HG03457 (cell line): ENCODE measurements around the gene LIMS3.
"Not testable (repeated sequence)": the region's sequence is repeated elsewhere in the genome, so short reads cannot be mapped to it uniquely, and the experiment has no call there.

Experiments used
- ATAC-seq: cut with Tn5 transposase; IDR thresholded peaks from one replicate; pipeline ENCODE4 v1.9.1; 2021; ENCODE audit warnings: moderate number of reproducible peaks; ENCODE audit not compliant: unreplicated experiment

The LIMS3 gene

DNA sequence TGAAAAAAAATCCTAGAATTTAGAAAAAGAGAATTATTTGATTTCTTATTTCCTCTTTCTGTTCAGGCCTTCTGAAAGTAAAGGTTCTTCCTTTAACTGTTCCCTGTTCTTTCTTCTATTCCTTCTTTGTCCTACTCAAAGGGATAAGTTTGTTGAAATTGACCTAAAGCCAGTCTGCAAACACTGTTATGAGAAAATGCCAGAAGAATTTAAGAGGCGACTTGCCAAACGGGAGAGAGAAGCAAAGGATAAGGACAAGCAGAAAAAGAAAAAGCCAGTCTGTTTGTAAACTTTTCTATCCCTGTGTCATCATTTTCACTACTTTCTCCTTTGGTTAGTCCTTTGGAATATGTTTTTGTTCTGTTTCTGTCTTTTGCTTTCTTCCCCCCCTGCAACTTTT lies 26.0 kb downstream of the LIMS3 start:
- not testable (repeated sequence) for ATAC-seq

DNA sequence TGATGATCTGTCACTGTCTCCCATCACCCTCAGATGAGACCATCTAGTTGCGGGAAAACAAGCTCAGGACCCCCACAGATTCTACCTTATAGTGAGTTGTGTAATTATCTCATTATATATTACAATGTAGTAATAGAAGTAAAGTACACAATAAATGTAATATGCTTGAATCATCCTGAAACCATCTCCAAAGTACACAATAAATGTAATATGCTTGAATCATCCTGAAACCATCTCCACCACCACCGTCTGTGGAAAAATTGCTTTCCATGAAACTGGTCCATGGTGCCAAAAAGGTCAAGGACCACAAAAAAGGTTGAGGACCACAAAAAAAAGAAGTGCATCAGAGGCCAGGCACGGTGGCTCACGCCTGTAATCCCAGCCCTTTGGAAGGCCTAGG lies 29.3 kb downstream of the LIMS3 start:
- not testable (repeated sequence) for ATAC-seq

DNA sequence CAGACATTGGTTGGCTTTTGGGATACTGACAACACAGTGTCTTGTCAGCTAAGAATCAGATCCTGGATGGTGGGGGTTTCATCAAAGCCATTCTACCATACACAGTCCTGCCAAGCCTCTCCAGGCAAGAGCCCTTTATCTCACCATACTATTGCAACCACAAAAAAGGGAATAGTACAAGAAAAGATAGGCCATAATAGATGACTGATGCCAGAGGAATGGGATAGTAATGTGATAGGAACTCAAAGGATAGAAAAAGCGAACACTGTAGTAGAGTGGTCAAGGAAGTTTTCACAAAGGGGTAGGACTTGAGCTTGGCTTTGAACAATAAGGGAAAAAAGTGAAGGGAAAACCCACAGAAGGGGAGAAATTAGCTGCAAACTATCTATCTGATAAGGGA lies 30.7 kb downstream of the LIMS3 start:
- not testable (repeated sequence) for ATAC-seq

DNA sequence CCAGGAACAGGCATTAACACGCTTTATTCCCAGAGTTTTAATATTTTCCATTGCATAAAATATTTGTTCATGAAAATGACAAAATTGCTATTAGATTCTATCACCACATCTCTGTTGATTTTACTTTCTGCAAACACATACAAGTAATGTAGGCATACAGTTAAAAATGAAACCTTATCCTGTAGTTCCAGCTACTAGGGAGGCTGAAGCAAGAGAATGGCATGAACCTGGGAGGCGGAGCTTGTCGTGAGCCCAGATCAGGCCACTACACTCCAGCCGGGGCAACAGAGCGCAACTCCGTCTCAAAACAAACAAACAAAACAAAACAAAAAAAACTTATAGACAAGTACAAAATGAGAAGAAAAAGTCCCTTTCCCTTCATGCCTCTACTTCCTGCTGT lies 38.0 kb downstream of the LIMS3 start:
- not testable (repeated sequence) for ATAC-seq

DNA sequence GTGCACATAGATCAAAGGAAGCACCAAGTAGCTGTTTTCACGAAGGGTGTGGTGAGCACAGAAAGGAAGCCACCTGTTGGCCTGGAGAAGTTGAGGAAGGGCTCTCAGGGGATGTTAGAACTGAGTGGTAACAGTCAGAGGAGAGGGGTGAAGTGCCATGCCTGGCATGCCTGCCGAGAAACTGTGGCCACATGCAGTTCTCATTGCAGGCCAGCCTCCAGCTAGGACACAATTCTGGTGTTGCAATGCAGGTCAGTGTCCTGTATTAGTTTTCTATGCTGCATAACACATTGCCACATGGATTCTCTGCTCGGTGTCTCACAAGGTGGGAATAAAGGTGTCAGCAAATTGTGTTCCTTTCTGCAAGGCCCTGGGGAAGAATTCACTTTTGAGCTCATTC lies 46.9 kb downstream of the LIMS3 start:
- not testable (repeated sequence) for ATAC-seq

DNA sequence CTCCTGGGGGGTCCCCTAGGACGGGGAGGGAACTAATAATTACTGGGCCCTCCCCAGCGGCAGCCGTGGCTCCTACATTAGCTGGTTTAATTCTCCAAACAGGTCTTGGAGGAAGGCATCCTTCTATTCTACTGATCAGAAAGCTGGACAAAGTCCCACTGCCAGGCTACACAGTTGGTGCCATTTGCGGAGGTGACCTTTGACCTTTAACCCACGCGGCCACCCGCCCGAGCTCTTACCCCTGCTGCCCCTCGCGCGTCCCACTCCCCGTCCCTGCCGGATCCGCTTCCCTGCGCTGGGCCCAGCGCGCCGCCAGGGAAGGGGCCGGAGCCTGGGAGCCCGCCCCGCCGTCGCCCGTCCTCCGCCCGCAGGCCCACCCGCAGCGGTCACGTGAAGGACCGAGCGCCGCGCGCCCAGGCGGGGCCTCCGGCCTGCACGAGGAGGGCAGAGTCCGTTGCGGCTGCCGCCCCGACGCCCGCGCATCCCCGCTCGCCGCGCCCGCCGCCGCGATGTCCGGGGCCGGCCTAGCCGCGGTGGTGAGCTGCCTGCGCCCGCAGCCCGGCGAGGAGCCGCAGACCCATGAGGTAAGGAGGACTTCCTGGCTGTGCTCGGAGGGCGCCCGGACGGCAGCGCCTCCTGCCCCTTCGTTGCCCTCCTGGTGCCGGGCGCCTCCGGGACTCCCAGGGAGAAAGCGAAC lies 48.9 kb downstream of the LIMS3 start:
- ATAC-seq = not testable (repeated sequence)

GRCh38 chr2:109947959-109948520 lies 49.6 kb downstream of the LIMS3 start:
- ATAC-seq = not testable (repeated sequence)

DNA sequence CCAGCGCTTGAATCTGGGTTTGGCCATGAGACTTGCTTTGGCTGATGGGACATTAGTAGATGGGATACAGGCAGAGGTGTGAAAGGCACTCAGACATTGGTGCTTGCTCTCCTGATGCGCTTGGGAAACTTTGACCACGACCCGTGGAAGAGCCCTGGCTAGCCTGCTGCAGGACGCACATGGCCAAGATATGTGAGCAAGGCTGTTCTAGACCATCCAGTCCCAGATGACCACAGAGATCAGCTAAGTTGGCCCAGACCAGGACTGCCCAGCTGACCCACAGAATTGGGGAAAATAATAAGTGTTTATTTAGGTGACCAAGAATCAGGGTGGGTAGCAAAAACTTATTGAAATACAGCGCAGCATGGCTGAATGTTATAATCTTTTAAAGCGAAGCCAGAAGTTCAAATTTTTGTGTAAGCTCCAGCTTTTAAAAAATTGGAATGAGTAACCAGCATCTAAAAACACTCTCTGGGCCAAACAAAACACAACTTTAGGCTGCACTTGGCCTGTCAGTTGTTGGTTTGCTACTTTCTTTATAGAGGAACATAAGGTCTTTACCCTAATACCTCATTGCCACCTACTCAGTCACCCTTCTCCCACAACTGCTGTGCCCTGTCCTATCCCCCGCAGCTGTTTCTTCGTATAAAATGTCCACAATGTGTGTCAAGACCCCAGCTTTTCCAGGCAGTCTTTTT lies 51.8 kb downstream of the LIMS3 start:
- ATAC-seq = not testable (repeated sequence)

- not testable (repeated sequence) for ATAC-seq
These were observed 65.5 kb downstream of the LIMS3 start for GRCh38 chr2:109963942-109964341.

GRCh38 chr2:109965482-109965881 lies 67.0 kb downstream of the LIMS3 start:
- ATAC-seq = not testable (repeated sequence)

DNA sequence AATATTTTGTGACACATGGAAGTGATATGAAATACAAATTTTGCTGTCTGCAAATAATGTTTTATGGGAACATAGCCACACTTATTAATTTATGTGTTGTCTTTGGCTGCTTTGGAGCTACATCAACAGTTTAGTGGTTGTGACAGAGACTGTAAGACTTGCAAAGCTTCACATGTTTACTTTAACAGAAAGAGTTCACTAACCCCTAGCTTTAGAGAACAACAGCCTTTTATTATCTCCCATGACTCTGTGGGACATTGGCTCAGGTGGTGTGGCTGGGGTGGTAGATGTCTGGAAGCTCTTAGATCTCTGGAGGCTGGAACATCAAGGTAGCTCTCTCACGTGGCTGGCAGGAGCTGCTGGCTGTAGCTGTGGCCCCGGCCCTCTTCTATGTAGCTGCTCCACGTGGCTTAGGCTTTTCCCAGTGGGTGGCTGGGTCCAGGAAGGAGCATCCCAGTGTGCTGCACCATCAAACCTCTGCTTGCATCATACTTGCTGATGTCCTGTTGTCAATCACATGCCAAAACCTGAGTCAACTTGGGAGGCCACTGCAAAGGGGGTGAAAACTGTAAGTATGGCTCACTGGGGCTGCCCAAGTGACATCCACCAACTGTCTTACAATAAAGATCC lies 67.7 kb downstream of the LIMS3 start:
- not testable (repeated sequence) for ATAC-seq

DNA sequence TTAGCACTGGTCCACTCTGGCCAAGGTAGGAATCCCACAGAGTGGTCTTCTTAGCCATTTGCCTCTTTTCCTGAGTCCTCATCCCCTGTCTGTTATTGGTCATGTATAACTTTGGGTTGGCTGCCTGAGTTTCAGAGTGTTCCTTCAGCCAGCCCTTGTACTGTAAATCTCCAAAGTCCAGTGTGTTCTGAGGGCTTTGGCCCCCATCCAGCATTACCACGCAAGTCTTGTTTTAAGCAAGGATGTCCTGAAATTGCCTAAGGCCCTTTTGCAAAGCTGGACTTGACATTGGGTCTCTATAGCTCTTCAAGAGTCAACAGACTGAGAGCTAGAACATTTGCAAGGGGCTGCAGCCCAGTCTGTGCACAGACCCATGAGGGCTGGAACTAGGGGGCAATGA lies 68.4 kb downstream of the LIMS3 start:
- ATAC-seq = not testable (repeated sequence)

DNA sequence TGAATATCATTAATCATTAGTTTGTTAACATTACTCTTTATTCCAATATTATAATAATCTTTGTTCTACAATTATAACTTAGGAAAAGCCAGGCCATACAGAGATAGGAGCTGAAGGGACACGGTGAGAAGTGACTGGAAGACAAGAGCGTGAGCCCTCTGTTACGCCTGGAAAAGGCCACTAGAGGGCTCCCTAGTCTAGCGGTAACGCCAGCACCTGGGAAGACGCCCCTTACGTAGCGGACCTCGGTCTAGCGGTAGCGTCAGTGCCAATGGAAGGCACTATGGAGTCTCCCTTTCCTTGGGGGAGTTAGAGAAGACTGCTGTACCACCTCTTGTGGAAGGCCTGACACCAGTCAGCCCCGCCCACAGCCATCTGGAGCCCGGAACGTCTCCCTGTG lies 71.4 kb downstream of the LIMS3 start:
- ATAC-seq = not testable (repeated sequence)

DNA sequence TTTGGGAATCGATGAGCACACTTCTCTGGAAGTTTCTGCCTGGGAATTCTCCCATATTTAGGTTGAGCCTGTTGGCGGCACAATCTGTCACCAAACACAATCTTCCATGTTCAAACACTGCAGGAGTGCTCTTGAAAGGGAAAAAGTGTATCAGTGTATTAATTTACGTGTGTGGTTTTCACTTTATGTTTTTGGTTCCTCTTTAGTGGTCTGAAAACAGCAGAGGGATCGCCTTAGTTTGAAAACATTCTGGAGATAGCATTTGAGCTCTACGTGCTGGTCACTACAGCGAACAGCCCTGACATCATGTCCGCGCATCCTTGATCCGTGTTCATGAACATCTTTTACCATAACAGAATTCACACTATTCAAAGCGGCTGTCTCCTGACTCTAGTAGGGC lies 73.2 kb downstream of the LIMS3 start:
- ATAC-seq = not testable (repeated sequence)
